Ishikawa (cell line): Measurements from ENCODE around the gene TEX54.

Experiments used
- EP300 ChIP-seq: IDR thresholded peaks from 2 replicates; pipeline ENCODE4 v1.6.1; 2012; ENCODE audit warnings: borderline replicate concordance
- RAD21 ChIP-seq: IDR thresholded peaks from 2 replicates; pipeline ENCODE4 v1.6.1; 2012; ENCODE audit warnings: low read depth
- REST ChIP-seq: IDR thresholded peaks from 2 replicates; pipeline ENCODE4 v1.6.1; 2012; ENCODE audit warnings: low read depth, mild to moderate bottlenecking
- TAF1 ChIP-seq: IDR thresholded peaks from 2 replicates; pipeline ENCODE4 v1.6.1; 2012; ENCODE audit warnings: low read depth, mild to moderate bottlenecking

DNA sequence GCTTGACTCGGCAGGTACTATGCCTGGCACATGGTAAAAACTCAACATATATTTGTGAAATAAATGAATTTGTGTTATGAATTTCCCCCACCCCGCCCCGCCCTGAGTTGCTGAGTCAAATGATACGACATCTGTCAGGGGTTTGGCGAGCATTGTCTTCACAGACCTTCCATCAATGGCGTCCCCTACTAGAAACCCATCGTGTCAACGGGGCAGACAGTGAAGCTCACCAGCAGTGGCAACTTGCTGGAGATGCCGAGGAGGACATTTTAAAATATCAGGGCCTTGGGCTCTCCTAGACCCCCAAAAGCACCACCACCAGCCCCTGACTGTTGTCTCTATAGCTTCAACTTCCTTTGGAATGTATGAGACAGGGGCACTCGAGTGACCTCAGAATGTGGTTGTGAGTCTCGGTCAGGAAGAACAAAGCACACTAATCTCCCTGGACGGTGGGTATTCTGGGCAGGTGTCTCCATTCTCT is 26.6 kb downstream of the TEX54 start:
- TF ChIP-seq REST (no peak), TAF1 (no peak), RAD21 (no peak), EP300 (no peak)
